GM23338 (cell line): ENCODE measurements around the gene GNS. TPM values are rescaled to one million over a fixed set of nuclear protein-coding genes. Genes with fewer than 3 reads are reported as not detected.

Source experiments
- ATAC-seq: fragments of 200-7000 bp; cut with Tn5 transposase; 3 replicates; pipeline ENCODE4 v1.9.1; 2020
- DNase-seq: peaks from one replicate; pipeline ENCODE4 v3.0.0-alpha.2; 2015; ENCODE audit warnings: low spot score
- H2AFZ ChIP-seq: fragments of 200-600 bp; sonication (generic); 2 replicates; pipeline ENCODE4 v1.8.0; 2016; ENCODE audit warnings: antibody characterized with exemption, mild to moderate bottlenecking, moderate library complexity
- H3F3A ChIP-seq: fragments of 200-600 bp; sonication (generic); replicated peaks from 2 replicates; pipeline ENCODE4 v1.8.0; 2017; ENCODE audit warnings: antibody characterized with exemption, mixed run types, low read depth
- H3K27ac ChIP-seq: fragments of 200-600 bp; sonication (generic); 2 replicates; pipeline ENCODE4 v1.6.1; 2016; ENCODE audit warnings: low read depth
- H3K27me3 ChIP-seq: fragments of 200-600 bp; sonication (generic); 2 replicates; pipeline ENCODE4 v1.8.0; 2016; ENCODE audit warnings: mild to moderate bottlenecking, mixed run types, moderate library complexity; ENCODE audit not compliant: insufficient read depth
- H3K36me3 ChIP-seq: fragments of 200-600 bp; sonication (generic); 2 replicates; pipeline ENCODE4 v1.8.0; 2016; ENCODE audit warnings: mild to moderate bottlenecking; ENCODE audit not compliant: insufficient read depth
- H3K4me1 ChIP-seq: fragments of 200-600 bp; sonication (generic); 2 replicates; pipeline ENCODE4 v1.8.0; 2016; ENCODE audit warnings: mild to moderate bottlenecking, moderate library complexity; ENCODE audit not compliant: insufficient read depth
- H3K4me2 ChIP-seq: fragments of 200-600 bp; sonication (generic); 2 replicates; pipeline ENCODE4 v1.7.1; 2017; ENCODE audit warnings: mixed run types
- H3K4me3 ChIP-seq: fragments of 200-600 bp; sonication (generic); 2 replicates; pipeline ENCODE4 v1.6.1; 2016; ENCODE audit warnings: mixed run types
- H3K79me2 ChIP-seq: fragments of 200-600 bp; sonication (generic); replicated peaks from 2 replicates; pipeline ENCODE4 v1.8.0; 2017; ENCODE audit warnings: mild to moderate bottlenecking; ENCODE audit not compliant: insufficient read depth
- H3K9me2 ChIP-seq: fragments of 200-600 bp; sonication (generic); 2 replicates; pipeline ENCODE4 v1.8.0; 2017; ENCODE audit not compliant: insufficient read depth
- H4K20me1 ChIP-seq: fragments of 200-600 bp; sonication (generic); replicated peaks from 2 replicates; pipeline ENCODE4 v1.8.0; 2017; ENCODE audit warnings: mild to moderate bottlenecking; ENCODE audit not compliant: insufficient read depth
- H3K27ac Mint-ChIP-seq: 2 replicates; pipeline ENCODE4 v1.8.0; 2020; ENCODE audit warnings: inconsistent platforms, mild to moderate bottlenecking, moderate library complexity, mixed read lengths
- H3K27me3 Mint-ChIP-seq: 3 replicates; pipeline ENCODE4 v1.8.0; 2022; ENCODE audit warnings: low read depth, mild to moderate bottlenecking, moderate library complexity, mixed read lengths, inconsistent platforms; ENCODE audit not compliant: insufficient read depth, poor library complexity
- H3K36me3 Mint-ChIP-seq: 3 replicates; pipeline ENCODE4 v1.8.0; 2021; ENCODE audit warnings: low read depth, mild to moderate bottlenecking, inconsistent platforms, moderate library complexity, mixed read lengths
- H3K4me1 Mint-ChIP-seq: 3 replicates; pipeline ENCODE4 v1.8.0; 2020; ENCODE audit warnings: mild to moderate bottlenecking, inconsistent platforms, mixed read lengths
- H3K4me3 Mint-ChIP-seq: 3 replicates; pipeline ENCODE4 v1.8.0; 2021; ENCODE audit warnings: moderate library complexity, mild to moderate bottlenecking, inconsistent platforms, mixed read lengths
- H3K9me3 Mint-ChIP-seq: 3 replicates; pipeline ENCODE4 v1.8.0; 2020; ENCODE audit warnings: moderate library complexity, mild to moderate bottlenecking, inconsistent platforms, mixed read lengths
- CREB1 ChIP-seq: fragments of 250-450 bp; sonication (Bioruptor Pico); IDR thresholded peaks from 2 replicates; pipeline ENCODE4 v1.5.0; 2020; ENCODE audit warnings: low read depth, mild to moderate bottlenecking, moderate library complexity
- EZH2 ChIP-seq: fragments of 200-600 bp; sonication (generic); IDR thresholded peaks from one replicate; pipeline ENCODE4 v1.8.0; 2017; ENCODE audit warnings: antibody characterized with exemption, mild to moderate bottlenecking, low read depth; ENCODE audit not compliant: unreplicated experiment
- EZH2phosphoT487 ChIP-seq: fragments of 200-600 bp; sonication (generic); IDR thresholded peaks from one replicate; pipeline ENCODE4 v1.8.1; 2018; ENCODE audit warnings: antibody characterized with exemption; ENCODE audit not compliant: unreplicated experiment
- JUNB ChIP-seq: IDR thresholded peaks from one replicate; pipeline ENCODE4 v1.6.1; 2016; ENCODE audit warnings: antibody characterized with exemption; ENCODE audit not compliant: unreplicated experiment
- NANOG ChIP-seq: IDR thresholded peaks from 2 replicates; pipeline ENCODE4 v1.6.1; 2016; ENCODE audit warnings: antibody characterized with exemption, borderline replicate concordance
- POLR2AphosphoS5 ChIP-seq: IDR thresholded peaks from 2 replicates; pipeline ENCODE4 v1.6.1; 2016; ENCODE audit warnings: antibody characterized with exemption, low read depth
- STAT1 ChIP-seq: IDR thresholded peaks from one replicate; pipeline ENCODE4 v1.6.1; 2016; ENCODE audit warnings: antibody characterized with exemption; ENCODE audit not compliant: unreplicated experiment
- ZNF114 ChIP-seq: fragments of 250-450 bp; sonication (Bioruptor Pico); IDR thresholded peaks from 2 replicates; pipeline ENCODE4 v1.5.0; 2020; ENCODE audit warnings: mild to moderate bottlenecking, moderate library complexity
- ZNF331 ChIP-seq: fragments of 250-450 bp; sonication (Bioruptor Pico); IDR thresholded peaks from 2 replicates; pipeline ENCODE4 v1.5.0; 2020; ENCODE audit warnings: low read depth, mild to moderate bottlenecking, moderate library complexity
- polyA plus RNA-seq: library from polyadenylated mRNA; unstranded; fragments of >200 nt; fragmentation: Nextera tagmentation; extraction: Ambion mirVana; gene quantifications from 2 replicates; pipeline ENCODE4 v1.2.1, GENCODE V29; 2016
- total RNA-seq: library from RNA; depleted of rRNA; stranded (reverse); fragments of >200 nt; shearing (Covaris generic); gene quantifications from 2 replicates; pipeline ENCODE4 v1.2.3, GENCODE V29; 2014
- TF ChIP-seq, protein P1 (sequence below): IDR thresholded peaks from 2 replicates; pipeline ENCODE4 v1.6.1; 2016; ENCODE audit warnings: antibody characterized with exemption
- TF ChIP-seq, protein P2 (sequence below), 2 experiments: fragments of 200-600 bp in 1 of 2; sonication (generic) in 1 of 2; conservative IDR thresholded peaks; 2 replicates each; pipeline versions ENCODE4 v1.5.1 to v1.6.1; 2016 to 2017; ENCODE audit warnings: antibody characterized with exemption in 2 of 2, low read depth in 2 of 2, mild to moderate bottlenecking in 2 of 2, moderate library complexity in 1 of 2

Gene GNS
- total and polyA plus RNA-seq, 2 experiments from 2014 or later: 12.3 to 34.9 TPM

DNA sequence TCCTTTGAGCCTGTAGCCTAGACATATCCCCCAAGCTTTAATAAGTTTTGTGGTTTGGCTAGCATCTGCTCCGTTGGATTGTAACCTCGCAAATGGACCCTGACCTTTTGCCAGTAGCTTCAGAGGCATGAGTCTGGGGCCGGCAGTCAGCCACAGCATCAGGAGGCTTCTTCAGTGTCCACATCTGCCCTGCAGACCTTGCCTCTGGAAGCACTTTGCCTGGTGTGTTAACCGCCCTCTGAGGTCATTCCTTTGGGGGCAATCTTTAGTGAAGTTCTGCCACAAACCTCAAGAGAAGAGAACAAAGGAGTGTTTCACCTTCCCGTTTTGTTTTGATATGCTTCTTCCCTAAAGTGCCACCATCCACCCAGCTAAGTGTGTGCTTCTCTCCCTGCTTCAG, 71.4 kb downstream of the GNS start:
- Histone ChIP-seq H3K36me3 (0 out of 2 replicates have a peak, but pooled peaks cover 4% of the 10 kb centered on the region), H3K9me2 (no peaks in the 10 kb centered on the region), H3K27ac (0 out of 2 replicates have a peak overlapping the region, but pooled peaks have one; percentile 30), H3K4me2 (no peak overlapping the region), H2AFZ (no peak overlapping the region), H3K79me2 (peaks cover 31% of the 10 kb centered on the region), H3K27me3 (no peaks in the 10 kb centered on the region), H3F3A (no peaks in the 10 kb centered on the region), H3K4me3 (no peak overlapping the region), H3K4me1 (peaks cover 41% of the 10 kb centered on the region), H4K20me1 (no peaks in the 10 kb centered on the region; the same call in 1 of the 2 replicates)
- no peak for ATAC-seq
- H3K4me3 Mint-ChIP-seq: no peak overlapping the region
- H3K36me3 Mint-ChIP-seq: peaks cover 36% of the 10 kb centered on the region
- TF ChIP-seq, protein P1, sequence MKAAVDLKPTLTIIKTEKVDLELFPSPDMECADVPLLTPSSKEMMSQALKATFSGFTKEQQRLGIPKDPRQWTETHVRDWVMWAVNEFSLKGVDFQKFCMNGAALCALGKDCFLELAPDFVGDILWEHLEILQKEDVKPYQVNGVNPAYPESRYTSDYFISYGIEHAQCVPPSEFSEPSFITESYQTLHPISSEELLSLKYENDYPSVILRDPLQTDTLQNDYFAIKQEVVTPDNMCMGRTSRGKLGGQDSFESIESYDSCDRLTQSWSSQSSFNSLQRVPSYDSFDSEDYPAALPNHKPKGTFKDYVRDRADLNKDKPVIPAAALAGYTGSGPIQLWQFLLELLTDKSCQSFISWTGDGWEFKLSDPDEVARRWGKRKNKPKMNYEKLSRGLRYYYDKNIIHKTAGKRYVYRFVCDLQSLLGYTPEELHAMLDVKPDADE: no peak
- TF ChIP-seq STAT1 (no peak), JUNB (no peak), ZNF331 (no peak), NANOG (no peak), POLR2AphosphoS5 (no peak), EZH2phosphoT487 (no peak), CREB1 (CRISPR knock-in tag) (no peak), ZNF114 (CRISPR knock-in tag) (no peak), EZH2 (no peak)
- TF ChIP-seq, protein P2, sequence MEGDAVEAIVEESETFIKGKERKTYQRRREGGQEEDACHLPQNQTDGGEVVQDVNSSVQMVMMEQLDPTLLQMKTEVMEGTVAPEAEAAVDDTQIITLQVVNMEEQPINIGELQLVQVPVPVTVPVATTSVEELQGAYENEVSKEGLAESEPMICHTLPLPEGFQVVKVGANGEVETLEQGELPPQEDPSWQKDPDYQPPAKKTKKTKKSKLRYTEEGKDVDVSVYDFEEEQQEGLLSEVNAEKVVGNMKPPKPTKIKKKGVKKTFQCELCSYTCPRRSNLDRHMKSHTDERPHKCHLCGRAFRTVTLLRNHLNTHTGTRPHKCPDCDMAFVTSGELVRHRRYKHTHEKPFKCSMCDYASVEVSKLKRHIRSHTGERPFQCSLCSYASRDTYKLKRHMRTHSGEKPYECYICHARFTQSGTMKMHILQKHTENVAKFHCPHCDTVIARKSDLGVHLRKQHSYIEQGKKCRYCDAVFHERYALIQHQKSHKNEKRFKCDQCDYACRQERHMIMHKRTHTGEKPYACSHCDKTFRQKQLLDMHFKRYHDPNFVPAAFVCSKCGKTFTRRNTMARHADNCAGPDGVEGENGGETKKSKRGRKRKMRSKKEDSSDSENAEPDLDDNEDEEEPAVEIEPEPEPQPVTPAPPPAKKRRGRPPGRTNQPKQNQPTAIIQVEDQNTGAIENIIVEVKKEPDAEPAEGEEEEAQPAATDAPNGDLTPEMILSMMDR (conservative IDR thresholded peaks at IDR 0.05; ENCODE audit: low read depth in 2 of 2): no peak
- H3K4me1 Mint-ChIP-seq: peaks cover 37% of the 10 kb centered on the region
- H3K9me3 Mint-ChIP-seq: no peaks in the 10 kb centered on the region; the same call in 2 of the 3 replicates
- H3K27ac Mint-ChIP-seq: peak overlapping the region; percentile 37; the same call in 1 of the 2 replicates
- no peak for DNase-seq
- peaks cover 7% of the 10 kb centered on the region for H3K27me3 Mint-ChIP-seq

DNA sequence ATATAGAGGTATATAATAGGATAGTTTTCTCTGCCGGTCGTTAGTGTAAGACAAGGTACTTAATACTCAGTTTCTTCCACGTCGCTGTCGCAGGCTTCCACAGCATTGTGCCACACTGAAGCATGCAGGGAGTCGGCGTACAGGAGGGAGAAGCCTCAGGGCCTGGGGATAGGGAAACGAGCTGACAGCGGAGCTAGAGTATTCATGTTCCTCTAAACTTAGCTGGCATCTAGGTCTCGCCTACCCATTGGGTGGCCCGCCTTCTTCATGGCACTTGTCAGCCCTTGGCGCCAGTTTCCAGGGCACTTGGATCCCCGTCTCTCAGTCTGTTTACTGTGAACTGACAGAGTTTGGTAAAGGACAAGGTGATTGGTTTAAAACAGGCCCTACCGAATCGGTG, 73.6 kb downstream of the GNS start:
- DNase-seq (no peak), ATAC-seq (no peak)
- Mint-ChIP-seq H3K4me3 (no peak overlapping the region), H3K27ac (no peak overlapping the region), H3K27me3 (no peaks in the 10 kb centered on the region), H3K36me3 (peaks cover 31% of the 10 kb centered on the region), H3K9me3 (no peaks in the 10 kb centered on the region; the same call in 2 of the 3 replicates), H3K4me1 (peaks cover 34% of the 10 kb centered on the region)
- H4K20me1 ChIP-seq: peaks cover 3% of the 10 kb centered on the region; the same call in 1 of the 2 replicates
- no peak overlapping the region for H3K4me3 ChIP-seq
- peaks cover 23% of the 10 kb centered on the region for H3K4me1 ChIP-seq
- H2AFZ ChIP-seq: no peak overlapping the region
- H3F3A ChIP-seq: no peaks in the 10 kb centered on the region
- no peaks in the 10 kb centered on the region for H3K27me3 ChIP-seq
- no peak overlapping the region for H3K4me2 ChIP-seq
- H3K36me3 ChIP-seq: 0 out of 2 replicates have a peak, but pooled peaks cover 4% of the 10 kb centered on the region
- H3K9me2 ChIP-seq: no peaks in the 10 kb centered on the region
- peaks cover 54% of the 10 kb centered on the region for H3K79me2 ChIP-seq
- peak overlapping the region; percentile 14; the same call in 1 of the 2 replicates for H3K27ac ChIP-seq
- TF ChIP-seq EZH2 (no peak), CREB1 (CRISPR knock-in tag) (no peak), ZNF114 (CRISPR knock-in tag) (no peak), NANOG (no peak), EZH2phosphoT487 (no peak), STAT1 (no peak)
- TF ChIP-seq, protein P2 (conservative IDR thresholded peaks at IDR 0.05; ENCODE audit: low read depth in 2 of 2): no peak
- TF ChIP-seq, protein P1: no peak
